IPS-11a (cell line): Measurements from ENCODE around the gene MCRIP2.
"Not testable (repeated sequence)": the region's sequence is repeated elsewhere in the genome, so short reads cannot be mapped to it uniquely, and the experiment has no call there.

ENCODE experiments used
- H3K4me3 ChIP-seq: one replicate; pipeline ENCODE4 v1.5.1; 2013; ENCODE audit warnings: low read depth, low read length, control low read depth

Gene MCRIP2

GRCh38 chr16:641326-642188, at the start of gene MCRIP2:
Gene MCRIP2, plus strand, starts transcription at chr16:641828. Its CDS starts 164 bp downstream, at chr16:641992.
- H3K4me3 ChIP-seq, result peak within 1 kb of the TSS; percentile 52

DNA sequence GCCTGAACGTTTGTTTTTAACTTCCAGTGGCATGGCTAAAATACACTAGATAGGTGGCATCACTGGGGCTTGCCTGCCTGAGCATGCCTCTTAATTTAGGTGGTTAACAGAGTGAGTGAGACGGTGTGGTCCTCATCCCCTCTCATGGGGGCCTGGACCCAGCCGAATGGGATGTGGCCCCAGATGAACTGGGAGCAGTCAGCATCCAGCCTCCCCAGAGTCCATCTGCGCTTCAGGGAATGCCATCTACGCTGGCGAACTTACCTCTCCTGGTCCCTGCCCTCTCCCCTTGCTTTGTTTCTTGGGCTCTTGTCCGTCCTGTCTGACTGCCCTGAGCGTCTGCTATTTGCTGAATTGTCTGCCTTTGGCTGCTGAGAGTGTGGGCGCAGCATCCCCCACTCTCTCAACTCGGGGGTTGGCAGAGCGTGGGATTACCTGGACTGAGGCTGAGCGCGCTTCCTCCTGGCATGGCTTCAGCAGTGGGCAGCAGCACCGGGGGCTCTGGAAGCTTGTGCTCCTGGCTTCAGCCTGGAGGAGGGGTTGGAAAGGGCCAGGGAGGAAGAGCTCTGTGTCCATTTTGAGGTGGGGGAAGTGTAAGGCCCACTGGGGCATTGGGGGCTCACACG, 49.6 kb upstream of the MCRIP2 start:
- H3K4me3 ChIP-seq, result no peak overlapping the region

- no peak overlapping the region for H3K4me3 ChIP-seq
Observed at GRCh38 chr16:592518-593306, 48.9 kb upstream of the MCRIP2 start.

DNA sequence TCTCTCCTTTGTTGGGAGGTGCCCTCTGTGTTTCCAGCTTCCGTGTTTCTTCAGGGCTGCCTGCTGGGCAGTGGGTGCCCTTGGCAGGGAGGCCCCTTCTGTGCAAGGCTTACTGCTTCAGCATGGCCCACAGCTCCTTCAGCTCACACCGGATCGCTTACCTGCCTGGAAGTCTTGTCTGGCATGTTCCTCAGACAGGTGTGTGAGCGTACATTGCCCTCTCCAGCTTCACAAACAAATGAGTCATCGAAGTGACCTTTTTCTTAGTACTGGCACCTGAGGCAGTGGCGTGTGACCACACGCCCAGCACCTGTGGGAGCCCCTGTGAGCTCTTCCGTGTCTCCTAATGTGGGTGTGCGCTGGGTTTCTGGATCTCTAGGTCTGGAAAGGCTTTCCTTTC, 48.2 kb upstream of the MCRIP2 start:
- H3K4me3 ChIP-seq, result no peak overlapping the region

GRCh38 chr16:593807-594206, 47.8 kb upstream of the MCRIP2 start:
- H3K4me3 ChIP-seq, result no peak overlapping the region

GRCh38 chr16:595094-595528, 46.5 kb upstream of the MCRIP2 start:
- H3K4me3 ChIP-seq, result no peak overlapping the region

DNA sequence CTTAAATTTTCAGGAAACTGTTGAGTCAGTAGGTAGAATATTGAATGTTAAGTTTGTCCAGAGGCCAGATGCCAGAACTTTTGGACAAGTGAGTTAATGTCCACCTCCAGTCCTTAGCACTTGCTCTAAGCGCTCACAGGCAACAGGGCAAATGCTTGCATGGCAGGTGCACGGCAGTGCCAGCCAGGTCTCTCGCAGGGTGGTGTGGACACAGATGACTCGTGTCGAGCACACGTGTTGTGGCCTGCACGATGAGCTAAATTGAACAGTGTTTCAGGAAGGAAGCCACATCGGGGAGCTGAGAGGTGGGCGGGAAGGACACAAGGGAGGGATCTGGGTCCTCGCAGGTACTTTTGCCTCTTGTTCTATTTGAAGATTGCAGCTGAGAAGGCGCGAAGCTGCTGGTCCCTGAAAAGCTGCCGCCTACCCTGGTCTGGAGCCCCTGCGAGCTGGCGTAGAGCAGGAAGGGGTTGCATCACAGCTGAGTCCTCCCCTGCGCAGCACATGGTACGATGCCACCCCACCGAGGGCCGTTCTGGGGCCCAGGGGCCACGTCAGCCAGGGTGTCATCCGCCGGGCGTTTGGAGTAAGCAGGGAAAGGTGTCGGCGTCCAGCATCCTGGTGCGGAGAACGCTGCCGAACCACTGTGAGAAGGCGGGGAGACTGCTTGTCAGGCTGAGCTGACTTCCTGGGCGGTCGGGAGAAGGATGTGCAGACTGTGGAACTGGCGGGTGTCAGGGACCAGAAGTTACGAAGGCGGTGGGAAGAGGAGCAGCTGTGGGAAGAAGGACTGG, 45.5 kb upstream of the MCRIP2 start:
- H3K4me3 ChIP-seq, result no peak overlapping the region

- H3K4me3 ChIP-seq, result no peak overlapping the region
Observed at GRCh38 chr16:596736-597060, 44.9 kb upstream of the MCRIP2 start.

DNA sequence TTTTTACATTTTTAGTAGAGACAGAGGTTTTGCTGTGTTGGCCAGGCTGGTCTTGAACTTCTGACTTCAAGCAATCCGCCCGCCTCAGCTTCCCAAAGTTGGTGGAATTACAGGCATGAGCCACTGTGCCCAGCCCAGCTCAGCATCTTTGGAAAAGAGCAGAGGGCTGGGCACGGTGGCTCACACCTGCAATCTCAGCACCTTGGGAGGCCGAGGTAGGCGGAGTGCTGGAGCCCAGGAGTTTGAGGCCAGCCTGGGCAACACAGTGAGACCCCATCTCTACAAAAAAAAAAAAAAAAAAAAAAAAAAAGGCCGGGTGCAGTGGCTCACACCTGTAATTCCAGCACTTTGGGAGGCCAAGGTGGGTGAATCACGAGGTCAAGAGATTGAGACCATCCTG, 44.0 kb upstream of the MCRIP2 start:
- not testable (repeated sequence) for H3K4me3 ChIP-seq

GRCh38 chr16:598823-599739, 42.5 kb upstream of the MCRIP2 start:
- no peak overlapping the region for H3K4me3 ChIP-seq

- no peak overlapping the region for H3K4me3 ChIP-seq
Observed at GRCh38 chr16:600781-601180, 40.8 kb upstream of the MCRIP2 start.

DNA sequence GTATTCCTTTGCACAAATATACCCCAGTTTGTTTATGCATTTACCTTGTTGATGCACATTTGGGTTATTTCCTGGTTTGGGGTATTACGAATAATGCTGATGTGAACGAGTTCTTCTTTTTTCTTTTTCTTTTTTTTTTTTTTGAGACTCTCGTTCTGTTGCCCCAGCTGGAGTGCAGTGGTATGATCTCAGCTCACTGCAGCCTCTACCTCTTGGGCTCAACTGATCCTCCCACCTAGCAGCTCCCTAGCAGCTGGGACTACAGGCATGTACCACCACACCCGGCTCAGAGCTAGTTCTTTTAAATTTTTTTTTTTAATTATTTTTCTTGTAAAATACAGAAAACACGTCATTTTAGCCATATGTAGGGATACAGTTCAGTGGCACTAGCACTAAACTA, 37.7 kb upstream of the MCRIP2 start:
- H3K4me3 ChIP-seq, result no peak overlapping the region

DNA sequence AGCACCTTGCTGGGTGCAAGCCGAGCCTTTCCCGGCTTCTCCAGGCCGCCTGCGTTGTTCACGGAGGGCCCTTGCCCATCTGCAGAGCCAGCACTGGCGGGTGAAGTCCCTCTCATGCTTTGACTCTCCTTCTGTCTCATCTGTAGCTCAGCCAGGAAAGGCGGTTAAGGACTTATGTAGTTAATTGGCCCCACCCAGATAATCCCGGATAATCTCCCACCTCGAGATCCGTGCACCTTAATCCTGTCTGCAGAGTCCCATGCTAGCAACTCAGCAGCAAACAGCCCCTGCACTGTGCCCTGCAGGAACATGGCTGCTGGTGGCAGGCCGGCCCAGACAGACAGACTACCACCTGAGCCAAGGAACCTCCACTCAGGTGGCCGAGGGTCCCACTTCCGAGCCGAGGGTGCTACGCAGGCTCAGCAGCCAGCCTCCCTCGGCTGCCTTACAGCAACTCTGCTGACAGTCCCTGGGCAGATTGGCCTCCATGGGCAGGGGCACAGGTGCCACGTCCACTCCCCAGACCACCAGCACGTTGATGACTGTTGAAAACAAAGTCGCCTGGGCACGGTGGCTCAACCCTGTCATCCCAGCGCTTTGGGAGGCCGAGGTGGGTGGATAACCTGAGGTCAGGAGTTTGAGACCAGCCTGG, 34.8 kb upstream of the MCRIP2 start:
- no peak overlapping the region for H3K4me3 ChIP-seq

- H3K4me3 ChIP-seq, result no peak overlapping the region
Observed at GRCh38 chr16:608019-608418, 33.6 kb upstream of the MCRIP2 start.

DNA sequence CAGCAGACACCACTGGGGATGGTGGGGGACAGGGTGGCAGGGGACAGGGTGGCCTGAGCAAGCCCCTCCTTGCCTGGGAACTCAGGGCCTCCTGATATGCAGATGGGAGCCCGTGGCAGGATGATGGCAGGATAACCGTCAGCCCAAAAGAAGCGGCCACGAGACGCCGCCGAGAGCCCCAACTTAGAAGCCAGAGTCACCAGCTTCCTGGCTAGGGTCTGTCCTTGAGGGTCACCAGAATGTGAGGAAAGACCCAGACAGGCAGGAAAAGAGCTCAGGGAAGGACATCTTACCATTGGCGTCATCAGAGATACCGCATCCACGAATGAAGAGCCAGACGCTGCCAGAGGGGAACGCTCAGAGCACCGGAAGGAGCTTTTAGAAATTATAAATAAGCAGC, 32.3 kb upstream of the MCRIP2 start:
- H3K4me3 ChIP-seq, result no peak overlapping the region

DNA sequence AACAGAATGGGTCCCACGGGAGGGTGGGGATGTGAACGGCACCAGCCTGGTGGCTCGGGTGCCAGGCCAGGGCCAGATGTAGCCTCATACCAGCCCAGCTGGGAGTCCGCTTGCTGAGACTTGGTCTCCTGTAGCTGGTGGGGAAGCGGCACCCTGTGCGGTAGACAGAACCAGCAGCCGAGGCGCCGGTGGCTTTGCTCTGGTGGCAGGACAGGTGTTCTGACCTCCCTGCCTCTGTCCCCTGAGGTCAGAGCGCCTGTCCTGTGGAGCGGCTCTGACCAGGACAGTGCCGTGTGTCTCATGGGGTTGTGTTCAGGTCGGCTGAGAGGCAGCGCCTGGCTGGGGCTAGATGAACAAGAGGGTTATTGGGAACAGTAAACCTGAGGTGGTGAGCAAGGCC, 31.6 kb upstream of the MCRIP2 start:
- no peak overlapping the region for H3K4me3 ChIP-seq

GRCh38 chr16:610513-611381, 30.9 kb upstream of the MCRIP2 start:
- H3K4me3 ChIP-seq, result no peak overlapping the region

GRCh38 chr16:615122-615521, 26.5 kb upstream of the MCRIP2 start:
- no peak overlapping the region for H3K4me3 ChIP-seq
